Liver (tissue), 3 donors: ENCODE results near the gene ARHGEF12.

Experiments
- CTCF ChIP-seq: fragments of 150-350 bp; IDR thresholded peaks from 2 replicates; pipeline ENCODE4 v1.5.1; 2017; ENCODE audit warnings: improper control_type of control experiment, low read depth, low read length; ENCODE audit not compliant: missing input control
- EGR1 ChIP-seq, 2 donors: IDR thresholded peaks; 2 replicates each; pipeline ENCODE4 v1.6.1; 2016 to 2018; ENCODE audit warnings: antibody characterized with exemption in 2 of 2, low read depth in 2 of 2
- TAF1 ChIP-seq: conservative IDR thresholded peaks from 2 replicates; pipeline ENCODE4 v1.6.1; 2016; ENCODE audit warnings: antibody characterized with exemption, mild to moderate bottlenecking
- donor health status: healthy.
- donor health status: healthy.

GRCh38 chr11:120317689-120318480, 18.3 kb upstream of the ARHGEF12 start:
- no peak for TF ChIP-seq CTCF
- TF ChIP-seq TAF1, result no peak
- no peak for TF ChIP-seq EGR1 (IDR thresholded peaks at IDR 0.05; ENCODE audit: low read depth in 2 of 2)
